GM06990 (cell line): ENCODE results near the gene DCBLD1.

ENCODE experiments used
- DNase-seq: peaks from one replicate; pipeline ENCODE4 v3.0.0-alpha.2; 2011; ENCODE audit not compliant: insufficient read length; ENCODE audit errors: extremely low read depth
- H3K27me3 ChIP-seq: replicated peaks from 2 replicates; pipeline ENCODE4 v1.6.0; 2011; ENCODE audit warnings: low read length; ENCODE audit not compliant: control insufficient read depth, insufficient read depth
- H3K36me3 ChIP-seq: 2 replicates; pipeline ENCODE4 v1.5.1; 2011; ENCODE audit warnings: low read length; ENCODE audit not compliant: control insufficient read depth, insufficient read depth
- H3K4me3 ChIP-seq: replicated peaks from 2 replicates; pipeline ENCODE4 v1.5.1; 2011; ENCODE audit warnings: low read depth, mild to moderate bottlenecking, control low read depth, low read length
- TF ChIP-seq, protein P1 (sequence below): IDR thresholded peaks from 2 replicates; pipeline ENCODE4 v1.5.1; 2011; ENCODE audit warnings: low read length, control low read depth, mild to moderate bottlenecking, inconsistent platforms; ENCODE audit not compliant: insufficient read depth, poor library complexity, severe bottlenecking

Gene DCBLD1

DNA sequence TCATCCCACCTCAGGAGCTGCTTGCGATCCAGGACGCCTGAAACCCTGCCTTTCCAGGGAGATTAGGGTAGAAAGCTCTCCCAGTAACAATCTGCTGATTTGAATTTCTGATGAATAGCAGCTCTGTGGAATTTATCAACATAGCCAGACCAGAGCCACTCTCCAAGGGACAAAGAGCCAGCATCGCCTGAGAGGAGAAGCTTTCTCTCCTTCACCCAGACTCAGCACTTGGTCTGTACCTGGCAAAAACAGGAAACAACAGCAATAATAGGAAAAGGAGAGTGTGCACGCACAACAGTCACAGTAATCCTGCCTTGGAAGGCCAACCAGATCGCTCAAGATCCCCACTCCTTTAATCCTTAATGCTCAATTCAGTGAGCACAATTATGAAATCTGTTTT lies 34.5 kb upstream of the DCBLD1 start:
- TF ChIP-seq, protein P1, sequence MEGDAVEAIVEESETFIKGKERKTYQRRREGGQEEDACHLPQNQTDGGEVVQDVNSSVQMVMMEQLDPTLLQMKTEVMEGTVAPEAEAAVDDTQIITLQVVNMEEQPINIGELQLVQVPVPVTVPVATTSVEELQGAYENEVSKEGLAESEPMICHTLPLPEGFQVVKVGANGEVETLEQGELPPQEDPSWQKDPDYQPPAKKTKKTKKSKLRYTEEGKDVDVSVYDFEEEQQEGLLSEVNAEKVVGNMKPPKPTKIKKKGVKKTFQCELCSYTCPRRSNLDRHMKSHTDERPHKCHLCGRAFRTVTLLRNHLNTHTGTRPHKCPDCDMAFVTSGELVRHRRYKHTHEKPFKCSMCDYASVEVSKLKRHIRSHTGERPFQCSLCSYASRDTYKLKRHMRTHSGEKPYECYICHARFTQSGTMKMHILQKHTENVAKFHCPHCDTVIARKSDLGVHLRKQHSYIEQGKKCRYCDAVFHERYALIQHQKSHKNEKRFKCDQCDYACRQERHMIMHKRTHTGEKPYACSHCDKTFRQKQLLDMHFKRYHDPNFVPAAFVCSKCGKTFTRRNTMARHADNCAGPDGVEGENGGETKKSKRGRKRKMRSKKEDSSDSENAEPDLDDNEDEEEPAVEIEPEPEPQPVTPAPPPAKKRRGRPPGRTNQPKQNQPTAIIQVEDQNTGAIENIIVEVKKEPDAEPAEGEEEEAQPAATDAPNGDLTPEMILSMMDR, result no peak
- Histone ChIP-seq H3K27me3 (no peaks in the 10 kb centered on the region), H3K4me3 (no peak overlapping the region), H3K36me3 (no peaks in the 10 kb centered on the region)
- DNase-seq, result no peak

- Histone ChIP-seq H3K27me3 (no peaks in the 10 kb centered on the region), H3K36me3 (no peaks in the 10 kb centered on the region), H3K4me3 (no peak overlapping the region)
- TF ChIP-seq, protein P1, result no peak
- DNase-seq, result no peak
These were observed 33.6 kb upstream of the DCBLD1 start for GRCh38 chr6:117448732-117449485.

GRCh38 chr6:117449549-117450439 lies 32.7 kb upstream of the DCBLD1 start:
- Histone ChIP-seq H3K27me3 (no peaks in the 10 kb centered on the region), H3K4me3 (no peak overlapping the region), H3K36me3 (no peaks in the 10 kb centered on the region)
- peak; percentile 3 for DNase-seq
- TF ChIP-seq, protein P1, result peak; percentile 57

DNA sequence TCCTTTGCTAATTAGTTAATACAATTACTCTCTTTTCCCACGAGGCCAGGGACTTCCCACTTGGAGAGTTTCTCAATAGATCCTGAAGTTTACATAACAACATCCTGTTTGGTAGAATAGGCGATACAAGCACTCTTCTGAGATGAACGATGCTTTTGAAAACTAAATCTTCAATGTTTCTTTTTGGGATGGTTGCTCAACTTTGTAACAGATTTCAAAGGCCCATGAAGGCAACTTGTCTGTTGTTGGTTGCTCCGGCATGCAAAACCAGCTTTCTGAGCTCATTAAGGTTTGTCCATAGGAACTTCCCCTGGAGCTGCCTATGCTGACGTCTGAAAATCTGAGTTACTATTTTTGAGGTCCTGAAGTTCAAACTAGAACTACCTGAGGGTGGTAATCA lies 30.8 kb upstream of the DCBLD1 start:
- no peak overlapping the region for H3K4me3 ChIP-seq
- no peaks in the 10 kb centered on the region for H3K27me3 ChIP-seq
- DNase-seq, result no peak
- TF ChIP-seq, protein P1, result no peak
- H3K36me3 ChIP-seq, result no peaks in the 10 kb centered on the region

DNA sequence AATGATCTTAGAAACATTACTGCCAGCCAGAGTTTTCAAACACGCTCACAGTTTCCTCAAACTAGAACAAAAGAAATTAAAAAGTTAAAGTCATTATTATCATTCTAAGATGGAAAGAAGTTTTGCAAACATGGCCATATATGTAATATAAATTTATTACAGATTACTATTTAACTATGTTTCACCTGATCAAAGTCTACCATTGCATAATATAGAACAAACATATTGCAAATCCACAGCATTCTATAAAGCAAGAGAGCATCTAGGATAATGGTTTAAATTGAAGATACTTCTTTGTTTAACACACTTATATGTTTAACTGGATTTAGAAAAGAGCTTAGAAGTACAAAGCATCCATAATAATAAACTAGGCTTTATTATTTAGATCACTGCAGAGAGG lies 26.2 kb upstream of the DCBLD1 start:
- DNase-seq, result no peak
- Histone ChIP-seq H3K4me3 (no peak overlapping the region), H3K27me3 (no peaks in the 10 kb centered on the region), H3K36me3 (no peaks in the 10 kb centered on the region)
- TF ChIP-seq, protein P1, result no peak
